HG03196 (cell line): Measurements from ENCODE around the gene GRIN2D.

Experiments
- ATAC-seq: cut with Tn5 transposase; IDR thresholded peaks from one replicate; pipeline ENCODE4 v1.9.1; 2021; ENCODE audit not compliant: unreplicated experiment

Gene GRIN2D

GRCh38 chr19:48441360-48442050, 48.0 kb downstream of the GRIN2D start:
- no peak for ATAC-seq

GRCh38 chr19:48442116-48443035, 48.9 kb downstream of the GRIN2D start:
- ATAC-seq: no peak

GRCh38 chr19:48443256-48443655, 49.8 kb downstream of the GRIN2D start:
- ATAC-seq: no peak
